K562 (cell line): ENCODE data around the gene C9orf50.

Experiments
- CTCF ChIP-seq, 3 experiments: IDR thresholded peaks in 2 of 3; conservative IDR thresholded peaks in 1 of 3; 2 replicates each; pipeline ENCODE4 v1.5.1; 2011 to 2012; ENCODE audit warnings: low read length in 3 of 3, mild to moderate bottlenecking in 3 of 3, control low read depth in 2 of 3, improper control_type of control experiment in 1 of 3, inconsistent platforms in 1 of 3, low read depth in 1 of 3, mixed read lengths in 1 of 3, moderate library complexity in 1 of 3; ENCODE audit not compliant: insufficient read depth in 2 of 3
- POLR2AphosphoS5 ChIP-seq: IDR thresholded peaks from 2 replicates; pipeline ENCODE4 v1.6.1; 2011; ENCODE audit warnings: mild to moderate bottlenecking, low read depth, low read length, moderate library complexity; ENCODE audit not compliant: control insufficient read depth, insufficient read depth
- SIN3A ChIP-seq, 2 experiments: fragments of 150-350 bp in 1 of 2; IDR thresholded peaks; 2 replicates each; pipeline ENCODE4 v1.6.1; 2011 to 2016; ENCODE audit warnings: borderline replicate concordance in 2 of 2, low read depth in 2 of 2, low read length in 2 of 2, mild to moderate bottlenecking in 2 of 2, moderate library complexity in 2 of 2; ENCODE audit not compliant: control insufficient read depth in 1 of 2
- SP1 ChIP-seq: sonication (generic); formaldehyde crosslinking; IDR thresholded peaks from 2 replicates; pipeline ENCODE4 v1.8.1; 2022; ENCODE audit warnings: mild to moderate bottlenecking, missing genetic modification reagents
- SPI1 ChIP-seq: IDR thresholded peaks from 2 replicates; pipeline ENCODE4 v1.6.1; 2011; ENCODE audit warnings: low read depth, low read length, control low read depth, borderline replicate concordance
- U2AF1 ChIP-seq: fragments of 200-400 bp; formaldehyde crosslinking; optimal IDR thresholded peaks from 2 replicates; pipeline ENCODE3; 2017; ENCODE audit warnings: mild to moderate bottlenecking, low read depth, low read length, moderate library complexity
- ZNF121 ChIP-seq: sonication (generic); formaldehyde crosslinking; conservative IDR thresholded peaks from 2 replicates; pipeline ENCODE4 v1.8.0; 2022; ENCODE audit warnings: missing genetic modification reagents
- ZNF239 ChIP-seq: fragments of 250-450 bp; sonication (Bioruptor Pico); IDR thresholded peaks from 2 replicates; pipeline ENCODE4 v1.4.0; 2020; ENCODE audit warnings: mild to moderate bottlenecking
- TF ChIP-seq, protein P1 (sequence below): sonication (generic); formaldehyde crosslinking; IDR thresholded peaks from 2 replicates; pipeline ENCODE4 v1.8.1; 2023; ENCODE audit warnings: mild to moderate bottlenecking, missing genetic modification reagents
- TF ChIP-seq, protein P2 (sequence below): fragments of 250-450 bp; sonication (Bioruptor Pico); IDR thresholded peaks from 2 replicates; pipeline ENCODE4 v1.8.0; 2022; ENCODE audit warnings: inconsistent platforms

- TF ChIP-seq ZNF239 (CRISPR knock-in tag) (no peak), CTCF (IDR thresholded peaks at IDR 0.05 in 2 of 3, conservative IDR thresholded peaks at IDR 0.05 in 1 of 3; ENCODE audit: insufficient read depth in 2 of 3, low read depth in 1 of 3, low read length in 3 of 3) (no peak), SPI1 (no peak), U2AF1 (no peak), SP1 (CRISPR knock-in tag) (no peak), SIN3A (IDR thresholded peaks at IDR 0.05; ENCODE audit: borderline replicate concordance in 2 of 2, control insufficient read depth in 1 of 2, low read depth in 2 of 2, low read length in 2 of 2) (no peak), ZNF121 (CRISPR knock-in tag) (no peak), POLR2AphosphoS5 (no peak)
- TF ChIP-seq, protein P1, sequence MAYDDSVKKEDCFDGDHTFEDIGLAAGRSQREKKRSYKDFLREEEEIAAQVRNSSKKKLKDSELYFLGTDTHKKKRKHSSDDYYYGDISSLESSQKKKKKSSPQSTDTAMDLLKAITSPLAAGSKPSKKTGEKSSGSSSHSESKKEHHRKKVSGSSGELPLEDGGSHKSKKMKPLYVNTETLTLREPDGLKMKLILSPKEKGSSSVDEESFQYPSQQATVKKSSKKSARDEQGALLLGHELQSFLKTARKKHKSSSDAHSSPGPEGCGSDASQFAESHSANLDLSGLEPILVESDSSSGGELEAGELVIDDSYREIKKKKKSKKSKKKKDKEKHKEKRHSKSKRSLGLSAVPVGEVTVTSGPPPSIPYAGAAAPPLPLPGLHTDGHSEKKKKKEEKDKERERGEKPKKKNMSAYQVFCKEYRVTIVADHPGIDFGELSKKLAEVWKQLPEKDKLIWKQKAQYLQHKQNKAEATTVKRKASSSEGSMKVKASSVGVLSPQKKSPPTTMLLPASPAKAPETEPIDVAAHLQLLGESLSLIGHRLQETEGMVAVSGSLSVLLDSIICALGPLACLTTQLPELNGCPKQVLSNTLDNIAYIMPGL (CRISPR knock-in tag), result no peak
- TF ChIP-seq, protein P2, sequence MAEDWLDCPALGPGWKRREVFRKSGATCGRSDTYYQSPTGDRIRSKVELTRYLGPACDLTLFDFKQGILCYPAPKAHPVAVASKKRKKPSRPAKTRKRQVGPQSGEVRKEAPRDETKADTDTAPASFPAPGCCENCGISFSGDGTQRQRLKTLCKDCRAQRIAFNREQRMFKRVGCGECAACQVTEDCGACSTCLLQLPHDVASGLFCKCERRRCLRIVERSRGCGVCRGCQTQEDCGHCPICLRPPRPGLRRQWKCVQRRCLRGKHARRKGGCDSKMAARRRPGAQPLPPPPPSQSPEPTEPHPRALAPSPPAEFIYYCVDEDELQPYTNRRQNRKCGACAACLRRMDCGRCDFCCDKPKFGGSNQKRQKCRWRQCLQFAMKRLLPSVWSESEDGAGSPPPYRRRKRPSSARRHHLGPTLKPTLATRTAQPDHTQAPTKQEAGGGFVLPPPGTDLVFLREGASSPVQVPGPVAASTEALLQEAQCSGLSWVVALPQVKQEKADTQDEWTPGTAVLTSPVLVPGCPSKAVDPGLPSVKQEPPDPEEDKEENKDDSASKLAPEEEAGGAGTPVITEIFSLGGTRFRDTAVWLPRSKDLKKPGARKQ (CRISPR knock-in tag), result no peak
These were observed 49.0 kb upstream of the C9orf50 start for GRCh38 chr9:129669946-129670345.
